ENCODE data around the gene FGD5. TPM values are rescaled to one million over a fixed set of nuclear protein-coding genes. Genes with fewer than 3 reads are reported as not detected.
"Not testable (repeated sequence)": the region's sequence is repeated elsewhere in the genome, so short reads cannot be mapped to it uniquely, and the experiment has no call there.

The FGD5 gene
- total RNA-seq, 1 experiment from 2014 or later: not detected

GRCh38 chr3:14804835-14805780, 13.7 kb upstream of the FGD5 start:
- DNase-seq (ENCODE audit: low spot score): peak; percentile 53

- DNase-seq (ENCODE audit: low spot score): no peak
Observed at GRCh38 chr3:14805961-14806537, 12.7 kb upstream of the FGD5 start.

GRCh38 chr3:14806641-14807263, 12.0 kb upstream of the FGD5 start:
- peak; percentile 65 for DNase-seq (ENCODE audit: low spot score)

- no peak for DNase-seq (ENCODE audit: low spot score)
Observed at GRCh38 chr3:14808025-14808424, 10.7 kb upstream of the FGD5 start.

GRCh38 chr3:14808502-14809266, 10.1 kb upstream of the FGD5 start:
- no peak for DNase-seq (ENCODE audit: low spot score)

GRCh38 chr3:14809611-14810010, 9.2 kb upstream of the FGD5 start:
- not testable (repeated sequence) for DNase-seq (ENCODE audit: low spot score)

GRCh38 chr3:14810070-14810791, 8.5 kb upstream of the FGD5 start:
- DNase-seq (ENCODE audit: low spot score): no peak

- DNase-seq (ENCODE audit: low spot score): no peak
Observed at GRCh38 chr3:14810801-14811661, 7.7 kb upstream of the FGD5 start.

- no peak for DNase-seq (ENCODE audit: low spot score)
Observed at GRCh38 chr3:14811684-14812083, 7.1 kb upstream of the FGD5 start.

GRCh38 chr3:14812196-14812790, 6.5 kb upstream of the FGD5 start:
- DNase-seq (ENCODE audit: low spot score): no peak

GRCh38 chr3:14814411-14814871, 4.3 kb upstream of the FGD5 start:
- no peak for DNase-seq (ENCODE audit: low spot score)

GRCh38 chr3:14816359-14816758, 2.4 kb upstream of the FGD5 start:
- no peak for DNase-seq (ENCODE audit: low spot score)

GRCh38 chr3:14819671-14820070, 909 bp downstream of the FGD5 start:
- no peak for DNase-seq (ENCODE audit: low spot score)

- DNase-seq (ENCODE audit: low spot score): no peak
Observed at GRCh38 chr3:14820156-14820555, 1.4 kb downstream of the FGD5 start.

GRCh38 chr3:14821151-14821550, 2.4 kb downstream of the FGD5 start:
- no peak for DNase-seq (ENCODE audit: low spot score)

GRCh38 chr3:14822134-14822533, 3.4 kb downstream of the FGD5 start:
- DNase-seq (ENCODE audit: low spot score): no peak

- no peak for DNase-seq (ENCODE audit: low spot score)
Observed at GRCh38 chr3:14822670-14823390, 4.1 kb downstream of the FGD5 start.

- no peak for DNase-seq (ENCODE audit: low spot score)
Observed at GRCh38 chr3:14823393-14823792, 4.6 kb downstream of the FGD5 start.

Data from A172 (cell line).